ENCODE data around the gene SCFD2. TPM values are rescaled to one million over a fixed set of nuclear protein-coding genes. Genes with fewer than 3 reads are reported as not detected.

Gene SCFD2
- total and polyA plus RNA-seq, 2 donors (not counting 3 experiments of a cell fraction or from before 2014, with no cell fraction given), result 12.3 to 22.8 TPM

GRCh38 chr4:52883707-52884669 lies 481.9 kb downstream of the SCFD2 start:
- Histone ChIP-seq H4K20me1 (replicated peaks; ENCODE audit: control insufficient read depth, extremely low read depth, insufficient read depth, low read length) (no peaks in the 10 kb centered on the region), H3K9ac (replicated peaks; ENCODE audit: extremely low read depth, insufficient read depth, low read length) (no peak overlapping the region), H3K4me2 (ENCODE audit: insufficient read depth, low read length) (no peak overlapping the region), H3K9me1 (replicated peaks; ENCODE audit: control insufficient read depth, extremely low read depth, insufficient read depth, low read length) (no peaks in the 10 kb centered on the region), H2AFZ (ENCODE audit: low read depth, low read length) (no peak overlapping the region), H3K9me3 (replicated peaks; ENCODE audit: control insufficient read depth, insufficient read depth, low read length) (no peaks in the 10 kb centered on the region), H3K4me1 (ENCODE audit: control insufficient read depth, extremely low read depth, insufficient read depth, low read length) (no peaks in the 10 kb centered on the region), H3K27ac (ENCODE audit: insufficient read depth, low read depth, low read length) (no peak overlapping the region), H3K36me3 (ENCODE audit: control insufficient read depth in 2 of 2, extremely low read depth in 1 of 2, insufficient read depth in 2 of 2, low read length in 2 of 2) (no peaks in the 10 kb centered on the region), H3K27me3 (ENCODE audit: control insufficient read depth in 2 of 2, insufficient read depth in 2 of 2, low read length in 2 of 2) (no peaks in the 10 kb centered on the region), H3K79me2 (ENCODE audit: control insufficient read depth, insufficient read depth, low read length) (no peaks in the 10 kb centered on the region), H3K4me3 (replicated peaks in 1 of 3; ENCODE audit: insufficient read depth in 1 of 3, low read depth in 1 of 3, low read length in 3 of 3) (no peak overlapping the region)
- ChIA-PET POLR2A (no interaction called here), CTCF (interaction anchor here (1.3 to 2.3 kb wide), 3 partner anchors 10 to 28 kb away, joined by 3 to 6 read pairs (median 5); no protein-coding TSS in a partner anchor)
- DNase-seq (ENCODE audit: low read depth, low spot score), result no peak
- intact Hi-C loops (cut with micrococcal nuclease) (no loop called here), dilution Hi-C loops (cut with MboI; ENCODE audit: extremely low pct_ligation_motif_present, low sequenced_read_pairs) (no loop called here)
- TF ChIP-seq JUN (IDR thresholded peaks at IDR 0.05; ENCODE audit: borderline replicate concordance, insufficient read depth, insufficient read length, low read depth), result no peak
- TF ChIP-seq GATA2 (IDR thresholded peaks at IDR 0.05; ENCODE audit: insufficient read depth, insufficient read length, low read depth, low read length), result no peak
- TF ChIP-seq MAX (IDR thresholded peaks at IDR 0.05; ENCODE audit: insufficient read depth, insufficient read length), result no peak
- TF ChIP-seq POLR2A (IDR thresholded peaks at IDR 0.05; ENCODE audit: low read depth, low read length), result no peak
- no peak for TF ChIP-seq EZH2 (IDR thresholded peaks at IDR 0.05; ENCODE audit: borderline replicate concordance, low read depth, low read length, severe bottlenecking)
- TF ChIP-seq MYC (IDR thresholded peaks at IDR 0.05; ENCODE audit: low read depth, low read length), result no peak
- no peak for TF ChIP-seq CTCF (IDR thresholded peaks at IDR 0.05; ENCODE audit: extremely low read depth in 1 of 2, insufficient read depth in 1 of 2, low read depth in 1 of 2, low read length in 2 of 2)
- TF ChIP-seq POLR2AphosphoS5 (IDR thresholded peaks at IDR 0.05; ENCODE audit: insufficient read depth, low read depth, low read length), result no peak
- TF ChIP-seq FOS (IDR thresholded peaks at IDR 0.05; ENCODE audit: borderline replicate concordance, insufficient read depth, low read length), result no peak
- no TSS peak for BruUV-seq (replicated peaks)
- FAIRE-seq, result no peak
